ENCODE measurements around the gene MBNL1. TPM values are rescaled to one million over a fixed set of nuclear protein-coding genes. Genes with fewer than 3 reads are reported as not detected.

MBNL1 gene
- total and polyA plus RNA-seq, 4 donors = 17.1 to 110 (median 62.3) TPM

DNA sequence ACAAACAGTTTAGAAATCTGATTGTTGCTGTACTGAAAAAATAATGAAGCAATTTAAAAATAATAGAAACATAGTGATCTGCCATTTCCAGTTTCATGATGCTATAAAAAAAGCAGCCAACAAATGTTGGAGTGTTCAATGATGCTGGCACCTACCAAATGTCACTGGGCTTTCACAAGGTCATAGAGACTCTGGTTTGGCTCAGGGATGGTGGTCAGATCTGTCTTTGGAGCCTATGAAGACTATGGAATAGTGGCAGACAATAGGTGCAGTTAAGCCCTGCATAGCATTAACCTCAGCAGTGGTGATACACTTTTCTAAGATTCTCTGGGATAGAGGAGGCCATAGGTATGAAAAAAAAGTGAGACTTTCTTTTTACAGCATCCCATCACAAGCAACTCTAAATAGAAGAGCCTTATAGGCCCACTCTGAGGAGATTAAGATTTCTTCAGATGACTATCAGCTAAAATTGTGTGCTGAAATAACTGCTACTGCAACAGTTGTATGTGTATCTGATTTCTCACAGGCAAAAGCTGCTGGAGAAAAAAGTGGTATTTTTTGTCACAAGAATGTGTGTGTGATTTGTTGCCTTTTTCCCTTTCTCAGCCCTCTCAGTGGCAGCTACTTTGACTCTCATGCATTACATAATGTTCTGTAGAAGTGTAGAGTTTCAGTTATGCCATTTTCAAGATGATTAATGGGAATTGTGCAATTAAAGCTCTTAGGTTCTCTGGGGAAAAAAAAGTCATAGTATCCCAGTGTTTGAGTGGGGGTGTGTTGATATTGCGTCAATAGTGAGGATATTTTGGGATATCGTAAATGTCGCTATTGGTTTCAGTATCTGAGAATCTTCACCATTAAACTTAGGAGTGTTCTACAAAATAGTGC, 137.4 kb downstream of the MBNL1 start:
- TF ChIP-seq RAD21 (IDR thresholded peaks at IDR 0.05) (peak in 1 of 2 donors; percentile 4), JUND (IDR thresholded peaks at IDR 0.05) (no peak)
- H3K36me3 ChIP-seq (ENCODE audit: control insufficient read depth in 4 of 4, insufficient read depth in 3 of 4, low read depth in 1 of 4, low read length in 3 of 4) = no peaks in the 10 kb centered on the region
- H3K27ac ChIP-seq (ENCODE audit: low read depth in 1 of 2, low read length in 2 of 2) = no peak overlapping the region
- H3K27me3 ChIP-seq (ENCODE audit: control insufficient read depth in 4 of 4, insufficient read depth in 4 of 4, low read length in 3 of 4) = no peaks in the 10 kb centered on the region
- no peak overlapping the region for H3K4me3 ChIP-seq (ENCODE audit: low read depth in 1 of 3, low read length in 3 of 3)
- DNase-seq (ENCODE audit: low spot score) = no peak
- H3K4me1 ChIP-seq (ENCODE audit: control insufficient read depth in 4 of 4, insufficient read depth in 4 of 4, low read length in 3 of 4) = peaks cover 0 to 21% (median 2%) of the 10 kb centered on the region in 4 donors
- H3K9ac ChIP-seq (ENCODE audit: low read depth in 1 of 2, low read length in 2 of 2) = no peak overlapping the region
- WGBS = 86% methylated on average over 3 of the region's 3 CpGs
- no peaks in the 10 kb centered on the region for H3K9me3 ChIP-seq (ENCODE audit: control insufficient read depth in 4 of 4, low read length in 3 of 4)

DNA sequence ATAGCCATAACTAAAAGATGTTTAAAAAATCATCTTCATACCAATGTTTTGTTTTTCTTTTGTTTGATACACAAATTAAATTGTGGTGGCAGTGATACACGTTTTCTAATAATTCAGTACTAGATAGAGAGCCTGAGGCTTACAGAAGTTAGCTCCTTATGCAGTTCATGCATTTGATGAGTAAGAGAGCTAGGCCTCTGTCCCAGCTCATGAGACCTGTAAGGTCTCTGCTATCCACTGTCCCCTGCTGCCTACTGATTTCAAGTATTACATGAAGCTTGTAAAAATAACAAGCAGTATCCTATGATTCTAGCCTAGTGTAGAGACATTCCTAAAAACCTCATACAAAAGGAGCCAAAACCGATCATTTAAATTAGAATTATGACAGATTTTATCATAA, 144.5 kb downstream of the MBNL1 start:
- peaks cover 3 to 18% (median 12%) of the 10 kb centered on the region in 4 donors for H3K36me3 ChIP-seq (ENCODE audit: control insufficient read depth in 4 of 4, insufficient read depth in 3 of 4, low read depth in 1 of 4, low read length in 3 of 4)
- H3K9ac ChIP-seq (ENCODE audit: low read depth in 1 of 2, low read length in 2 of 2) = no peak overlapping the region
- H3K9me3 ChIP-seq (ENCODE audit: control insufficient read depth in 4 of 4, low read length in 3 of 4) = no peaks in the 10 kb centered on the region
- H3K4me3 ChIP-seq (ENCODE audit: low read depth in 1 of 3, low read length in 3 of 3) = no peak overlapping the region
- TF ChIP-seq SP1 (IDR thresholded peaks at IDR 0.05) (no peak), TAF1 (conservative IDR thresholded peaks at IDR 0.05) (no peak), RXRA (IDR thresholded peaks at IDR 0.05) (no peak), HNF4G (IDR thresholded peaks at IDR 0.05) (no peak), GABPA (IDR thresholded peaks at IDR 0.05 in 1 of 2, conservative IDR thresholded peaks at IDR 0.05 in 1 of 2) (no peak), NR2F2 (IDR thresholded peaks at IDR 0.05) (no peak)
- TF ChIP-seq, protein P1, sequence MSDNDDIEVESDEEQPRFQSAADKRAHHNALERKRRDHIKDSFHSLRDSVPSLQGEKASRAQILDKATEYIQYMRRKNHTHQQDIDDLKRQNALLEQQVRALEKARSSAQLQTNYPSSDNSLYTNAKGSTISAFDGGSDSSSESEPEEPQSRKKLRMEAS (IDR thresholded peaks at IDR 0.05) = no peak
- no peak overlapping the region for H3K27ac ChIP-seq (ENCODE audit: low read depth in 1 of 2, low read length in 2 of 2)
- DNase-seq (ENCODE audit: low spot score) = no peak
- 92% methylated on average over 2 of the region's 2 CpGs for WGBS
- no peaks in the 10 kb centered on the region for H3K4me1 ChIP-seq (ENCODE audit: control insufficient read depth in 4 of 4, insufficient read depth in 4 of 4, low read length in 3 of 4)
- no peaks in the 10 kb centered on the region for H3K27me3 ChIP-seq (ENCODE audit: control insufficient read depth in 4 of 4, insufficient read depth in 4 of 4, low read length in 3 of 4)

DNA sequence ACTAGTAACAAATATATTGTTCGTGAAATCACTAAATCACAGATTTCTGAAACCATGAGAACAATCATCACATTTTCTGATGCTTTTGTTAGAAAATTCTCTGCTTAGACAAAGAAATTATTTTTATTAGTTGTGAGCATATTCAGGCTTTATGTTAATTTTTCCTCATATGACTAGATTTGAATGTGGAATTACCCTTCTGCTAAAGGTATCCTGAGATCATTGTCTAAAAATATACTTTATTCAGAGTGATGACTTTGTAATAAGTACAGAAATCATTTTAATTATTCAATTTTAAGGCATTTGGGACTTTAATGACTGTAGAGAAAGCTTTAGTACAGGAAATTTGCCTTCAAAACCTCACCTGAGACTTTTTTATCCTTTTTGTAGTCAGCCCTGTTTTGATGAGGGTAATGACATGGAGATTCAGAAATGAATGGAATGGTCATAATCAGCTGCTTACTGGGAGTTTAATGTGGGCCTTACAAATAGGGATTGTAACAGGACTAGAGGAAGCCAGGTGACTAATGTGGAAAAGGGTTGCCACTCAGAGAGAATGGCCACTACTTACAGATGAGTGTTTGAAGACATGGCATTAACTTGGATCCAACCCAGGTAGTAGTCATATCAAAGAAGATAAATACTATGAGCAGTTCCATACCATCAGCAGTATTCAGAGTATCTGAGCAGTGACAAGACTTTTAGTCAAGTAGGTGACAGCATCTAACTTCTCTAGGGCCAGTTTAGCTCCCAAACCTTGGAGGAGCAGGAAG, 148.3 kb downstream of the MBNL1 start:
- Histone ChIP-seq H3K27me3 (ENCODE audit: control insufficient read depth in 4 of 4, insufficient read depth in 4 of 4, low read length in 3 of 4) (no peaks in the 10 kb centered on the region), H3K4me1 (ENCODE audit: control insufficient read depth in 4 of 4, insufficient read depth in 4 of 4, low read length in 3 of 4) (no peaks in the 10 kb centered on the region), H3K36me3 (ENCODE audit: control insufficient read depth in 4 of 4, insufficient read depth in 3 of 4, low read depth in 1 of 4, low read length in 3 of 4) (peaks cover 6 to 34% (median 28%) of the 10 kb centered on the region in 4 donors), H3K4me3 (ENCODE audit: low read depth in 1 of 3, low read length in 3 of 3) (no peak overlapping the region), H3K27ac (ENCODE audit: low read depth in 1 of 2, low read length in 2 of 2) (no peak overlapping the region), H3K9ac (ENCODE audit: low read depth in 1 of 2, low read length in 2 of 2) (no peak overlapping the region), H3K9me3 (ENCODE audit: control insufficient read depth in 4 of 4, low read length in 3 of 4) (no peaks in the 10 kb centered on the region)
- TF ChIP-seq, protein P1 (IDR thresholded peaks at IDR 0.05) = no peak
- TF ChIP-seq FOXA2 (IDR thresholded peaks at IDR 0.05) (no peak), HNF4G (IDR thresholded peaks at IDR 0.05) (no peak), FOXA1 (IDR thresholded peaks at IDR 0.05) (no peak), SP1 (IDR thresholded peaks at IDR 0.05) (no peak), RXRA (IDR thresholded peaks at IDR 0.05) (no peak), RAD21 (IDR thresholded peaks at IDR 0.05) (no peak), TAF1 (conservative IDR thresholded peaks at IDR 0.05) (no peak)
- TF ChIP-seq, protein P2, sequence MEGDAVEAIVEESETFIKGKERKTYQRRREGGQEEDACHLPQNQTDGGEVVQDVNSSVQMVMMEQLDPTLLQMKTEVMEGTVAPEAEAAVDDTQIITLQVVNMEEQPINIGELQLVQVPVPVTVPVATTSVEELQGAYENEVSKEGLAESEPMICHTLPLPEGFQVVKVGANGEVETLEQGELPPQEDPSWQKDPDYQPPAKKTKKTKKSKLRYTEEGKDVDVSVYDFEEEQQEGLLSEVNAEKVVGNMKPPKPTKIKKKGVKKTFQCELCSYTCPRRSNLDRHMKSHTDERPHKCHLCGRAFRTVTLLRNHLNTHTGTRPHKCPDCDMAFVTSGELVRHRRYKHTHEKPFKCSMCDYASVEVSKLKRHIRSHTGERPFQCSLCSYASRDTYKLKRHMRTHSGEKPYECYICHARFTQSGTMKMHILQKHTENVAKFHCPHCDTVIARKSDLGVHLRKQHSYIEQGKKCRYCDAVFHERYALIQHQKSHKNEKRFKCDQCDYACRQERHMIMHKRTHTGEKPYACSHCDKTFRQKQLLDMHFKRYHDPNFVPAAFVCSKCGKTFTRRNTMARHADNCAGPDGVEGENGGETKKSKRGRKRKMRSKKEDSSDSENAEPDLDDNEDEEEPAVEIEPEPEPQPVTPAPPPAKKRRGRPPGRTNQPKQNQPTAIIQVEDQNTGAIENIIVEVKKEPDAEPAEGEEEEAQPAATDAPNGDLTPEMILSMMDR (IDR thresholded peaks at IDR 0.05; ENCODE audit: low read depth, low read length, missing input control) = no peak
- TF ChIP-seq, protein P3, sequence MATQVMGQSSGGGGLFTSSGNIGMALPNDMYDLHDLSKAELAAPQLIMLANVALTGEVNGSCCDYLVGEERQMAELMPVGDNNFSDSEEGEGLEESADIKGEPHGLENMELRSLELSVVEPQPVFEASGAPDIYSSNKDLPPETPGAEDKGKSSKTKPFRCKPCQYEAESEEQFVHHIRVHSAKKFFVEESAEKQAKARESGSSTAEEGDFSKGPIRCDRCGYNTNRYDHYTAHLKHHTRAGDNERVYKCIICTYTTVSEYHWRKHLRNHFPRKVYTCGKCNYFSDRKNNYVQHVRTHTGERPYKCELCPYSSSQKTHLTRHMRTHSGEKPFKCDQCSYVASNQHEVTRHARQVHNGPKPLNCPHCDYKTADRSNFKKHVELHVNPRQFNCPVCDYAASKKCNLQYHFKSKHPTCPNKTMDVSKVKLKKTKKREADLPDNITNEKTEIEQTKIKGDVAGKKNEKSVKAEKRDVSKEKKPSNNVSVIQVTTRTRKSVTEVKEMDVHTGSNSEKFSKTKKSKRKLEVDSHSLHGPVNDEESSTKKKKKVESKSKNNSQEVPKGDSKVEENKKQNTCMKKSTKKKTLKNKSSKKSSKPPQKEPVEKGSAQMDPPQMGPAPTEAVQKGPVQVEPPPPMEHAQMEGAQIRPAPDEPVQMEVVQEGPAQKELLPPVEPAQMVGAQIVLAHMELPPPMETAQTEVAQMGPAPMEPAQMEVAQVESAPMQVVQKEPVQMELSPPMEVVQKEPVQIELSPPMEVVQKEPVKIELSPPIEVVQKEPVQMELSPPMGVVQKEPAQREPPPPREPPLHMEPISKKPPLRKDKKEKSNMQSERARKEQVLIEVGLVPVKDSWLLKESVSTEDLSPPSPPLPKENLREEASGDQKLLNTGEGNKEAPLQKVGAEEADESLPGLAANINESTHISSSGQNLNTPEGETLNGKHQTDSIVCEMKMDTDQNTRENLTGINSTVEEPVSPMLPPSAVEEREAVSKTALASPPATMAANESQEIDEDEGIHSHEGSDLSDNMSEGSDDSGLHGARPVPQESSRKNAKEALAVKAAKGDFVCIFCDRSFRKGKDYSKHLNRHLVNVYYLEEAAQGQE (IDR thresholded peaks at IDR 0.05) = no peak
- WGBS = 99% methylated on average over 1 of the region's 1 CpG
- no peak for DNase-seq (ENCODE audit: low spot score)

Measured in liver (tissue), 9 donors.